KOPT-K1 (cell line): ENCODE data around the gene SEBOX.
"Not testable (repeated sequence)": the region's sequence is repeated elsewhere in the genome, so short reads cannot be mapped to it uniquely, and the experiment has no call there.

Experiments
- H3K27ac ChIP-seq: fragments of 200-600 bp; sonication (generic); 2 replicates; pipeline ENCODE4 v1.5.1; 2016; ENCODE audit warnings: antibody characterized with exemption, mild to moderate bottlenecking, low read depth, low read length; ENCODE audit not compliant: poor library complexity, severe bottlenecking
- H3K36me3 ChIP-seq: fragments of 200-600 bp; sonication (generic); 2 replicates; pipeline ENCODE4 v1.5.1; 2017; ENCODE audit warnings: antibody characterized with exemption, mild to moderate bottlenecking, low read length, moderate library complexity; ENCODE audit not compliant: insufficient read depth
- H3K9me3 ChIP-seq: fragments of 200-600 bp; sonication (generic); 2 replicates; pipeline ENCODE4 v1.5.1; 2017; ENCODE audit warnings: antibody characterized with exemption, low read length, mild to moderate bottlenecking; ENCODE audit not compliant: insufficient read depth, poor library complexity, severe bottlenecking

SEBOX gene

DNA sequence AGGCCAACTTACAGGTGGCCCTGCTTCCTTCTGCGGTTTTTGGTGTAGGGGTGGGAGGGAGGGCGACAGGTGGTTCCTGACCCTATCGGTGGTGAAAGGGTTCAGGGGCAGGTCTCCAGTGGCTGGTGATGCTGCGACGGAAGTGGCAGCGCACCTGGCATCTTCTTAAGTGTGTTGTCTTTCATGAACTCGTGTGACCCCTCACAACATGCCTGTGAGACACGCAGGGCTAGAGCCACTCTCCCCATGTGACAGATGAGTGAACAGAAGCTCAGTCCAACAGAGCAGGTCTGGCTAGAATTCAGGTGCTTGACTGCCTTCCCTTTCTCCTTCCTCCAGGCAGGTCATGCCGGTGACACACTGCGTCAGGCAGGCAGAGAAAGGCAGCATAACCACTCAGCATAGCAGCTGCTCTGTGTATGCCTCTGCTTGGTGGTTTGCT lies 21.5 kb downstream of the SEBOX start:
- no peaks in the 10 kb centered on the region for H3K9me3 ChIP-seq
- peak overlapping the region; percentile 51 for H3K27ac ChIP-seq
- H3K36me3 ChIP-seq = peaks cover 68% of the 10 kb centered on the region

GRCh38 chr17:28342313-28342712 lies 22.7 kb downstream of the SEBOX start:
- Histone ChIP-seq H3K36me3 (peaks cover 56% of the 10 kb centered on the region), H3K27ac (no peak overlapping the region), H3K9me3 (no peaks in the 10 kb centered on the region)

DNA sequence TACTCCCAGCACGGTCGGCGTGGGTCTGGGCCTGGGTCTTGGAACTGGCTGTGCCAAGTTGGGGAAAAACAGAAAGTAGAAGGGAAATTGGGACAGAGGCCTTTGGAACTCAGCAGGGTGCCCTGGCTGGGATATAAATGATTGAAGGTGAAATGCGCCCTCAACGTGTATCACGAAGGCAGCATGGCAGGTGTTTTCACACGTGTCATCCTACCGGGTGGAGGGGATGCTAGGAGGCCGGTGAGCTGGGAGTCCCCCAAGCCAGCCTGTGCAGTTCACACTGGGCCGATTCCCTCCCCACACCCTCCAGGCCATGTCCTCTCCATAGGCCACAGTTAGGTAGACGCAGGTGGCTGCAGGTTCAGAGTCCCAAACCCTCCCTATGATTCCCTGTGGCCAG lies 23.5 kb downstream of the SEBOX start:
- H3K27ac ChIP-seq = no peak overlapping the region
- no peaks in the 10 kb centered on the region for H3K9me3 ChIP-seq
- H3K36me3 ChIP-seq = peaks cover 48% of the 10 kb centered on the region

DNA sequence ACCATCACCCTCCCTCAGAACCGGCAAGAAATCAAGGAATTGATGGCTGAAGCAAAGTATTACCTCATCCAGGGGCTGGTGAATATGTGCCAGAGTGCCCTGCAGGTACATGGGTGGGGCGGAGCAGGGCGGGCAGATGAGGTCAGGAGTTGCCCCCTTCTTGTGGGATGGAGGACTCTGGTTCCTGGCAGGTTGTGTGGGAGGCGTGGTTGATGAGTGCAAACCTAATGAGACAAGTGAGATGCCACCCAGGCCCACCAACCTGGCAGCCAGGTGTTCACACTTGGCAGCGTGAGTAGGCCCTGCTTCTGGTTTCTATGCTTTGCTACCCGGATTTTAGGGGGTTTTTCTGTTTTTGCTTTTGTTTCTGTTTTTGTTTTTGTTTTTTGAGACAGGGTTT lies 24.6 kb downstream of the SEBOX start:
- no peak overlapping the region for H3K27ac ChIP-seq
- peaks cover 36% of the 10 kb centered on the region for H3K36me3 ChIP-seq
- no peaks in the 10 kb centered on the region for H3K9me3 ChIP-seq

DNA sequence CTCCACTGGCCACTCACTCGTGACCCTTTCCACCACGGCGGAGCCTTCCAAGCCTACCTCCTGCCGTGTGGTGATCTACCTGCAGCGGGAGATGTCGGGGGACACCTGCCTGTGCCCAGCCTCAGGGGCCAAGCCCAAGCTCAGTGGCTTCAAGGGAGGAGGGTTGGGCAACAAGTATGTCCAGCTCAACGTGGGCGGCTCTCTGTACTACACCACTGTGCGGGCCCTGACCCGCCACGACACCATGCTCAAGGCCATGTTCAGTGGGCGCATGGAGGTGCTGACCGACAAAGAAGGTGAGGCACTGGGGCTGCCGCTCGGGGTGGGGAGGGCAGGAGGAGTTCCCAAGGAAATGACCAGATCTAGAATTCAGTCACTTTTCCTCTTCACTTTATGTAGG lies 25.6 kb downstream of the SEBOX start:
- no peaks in the 10 kb centered on the region for H3K9me3 ChIP-seq
- peaks cover 27% of the 10 kb centered on the region for H3K36me3 ChIP-seq
- H3K27ac ChIP-seq = no peak overlapping the region

GRCh38 chr17:28338769-28339212 lies 26.2 kb downstream of the SEBOX start:
- H3K9me3 ChIP-seq, H3K27ac ChIP-seq: not testable (repeated sequence)
- H3K36me3 ChIP-seq = peaks cover 22% of the 10 kb centered on the region

DNA sequence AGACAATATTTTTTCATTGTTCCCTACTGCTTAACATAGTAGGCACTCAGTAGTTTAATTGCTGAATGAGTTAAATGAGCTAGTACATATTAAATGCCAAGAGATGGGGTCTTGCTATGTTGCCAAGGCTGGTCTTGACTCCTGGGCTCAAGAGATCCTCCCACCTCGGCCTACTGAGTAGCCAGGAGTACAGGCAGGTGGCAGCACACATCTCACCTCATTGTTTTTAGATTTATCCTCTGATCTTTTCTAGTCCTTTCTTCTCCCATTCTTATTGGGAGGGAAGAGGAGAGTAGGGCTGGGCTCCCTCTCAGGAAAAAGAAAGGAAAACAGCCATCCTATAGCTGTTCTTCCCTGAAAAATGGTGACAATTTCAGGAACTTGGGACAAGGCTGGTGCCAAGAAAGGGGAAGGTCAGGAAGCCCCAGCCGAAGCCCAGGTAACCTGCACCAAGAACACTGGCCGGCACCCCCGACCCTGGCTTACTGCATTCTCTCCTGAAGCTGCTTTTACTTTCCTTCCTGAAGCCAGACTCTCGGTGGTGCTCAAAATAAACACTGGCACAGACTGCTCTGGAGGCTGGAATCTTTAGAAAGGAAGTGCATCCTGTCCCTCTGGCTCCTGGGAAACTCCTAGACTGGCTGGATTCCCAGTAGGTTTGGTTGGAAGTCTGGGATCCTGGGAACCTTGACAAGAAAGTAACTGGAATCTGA lies 26.8 kb downstream of the SEBOX start:
- Histone ChIP-seq H3K36me3 (peaks cover 22% of the 10 kb centered on the region), H3K27ac (no peak overlapping the region)

GRCh38 chr17:28335959-28336871 lies 28.8 kb downstream of the SEBOX start:
- Histone ChIP-seq H3K9me3 (no peaks in the 10 kb centered on the region), H3K27ac (peak overlapping the region; percentile 57), H3K36me3 (peaks cover 10% of the 10 kb centered on the region)

More for the DNA sequence above, 26.8 kb downstream of the SEBOX start:
- H3K9me3 ChIP-seq = no peaks in the 10 kb centered on the region

GRCh38 chr17:28335201-28335958 lies 29.6 kb downstream of the SEBOX start, which contains the start of the genes IFT20 and TNFAIP1:
TSS of gene IFT20 (minus strand) at chr17:28335472. CDS start at chr17:28331985, 3,487 bp downstream.
TSS of gene TNFAIP1 (plus strand) at chr17:28335761. CDS start at chr17:28339522, 3,761 bp downstream.
- peaks cover 13% of the 10 kb centered on the region; the same call in 1 of the 2 replicates for H3K36me3 ChIP-seq
- H3K27ac ChIP-seq = peak within 1 kb of the TSS; percentile 57
- H3K9me3 ChIP-seq = no peaks in the 10 kb centered on the region

DNA sequence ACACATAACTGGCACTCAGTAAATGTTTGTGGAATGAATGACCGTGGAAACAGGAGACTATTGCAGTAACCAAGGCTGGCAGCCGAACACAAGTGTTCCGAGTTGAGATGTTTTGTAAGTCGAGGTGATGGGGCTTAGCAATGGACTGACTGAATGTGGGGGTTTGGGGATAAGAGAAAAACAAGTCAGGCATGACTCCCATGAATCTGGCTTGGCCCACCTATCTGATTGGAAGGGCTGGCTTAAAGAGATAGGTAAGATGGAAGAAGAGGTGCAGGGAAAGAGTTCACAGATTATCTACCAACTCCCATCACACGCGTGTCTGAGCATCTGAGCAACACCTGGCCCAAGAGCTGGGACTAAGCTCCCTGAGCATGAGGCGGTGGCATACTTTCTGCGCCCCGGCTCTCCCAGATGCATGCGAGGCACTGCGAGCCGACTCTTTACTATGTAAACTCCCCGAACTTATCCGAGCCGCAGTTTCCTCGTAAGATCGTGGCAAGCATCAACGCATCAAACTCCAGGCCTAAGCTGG lies 30.3 kb downstream of the SEBOX start:
- H3K9me3 ChIP-seq = no peaks in the 10 kb centered on the region
- H3K27ac ChIP-seq = peak overlapping the region; percentile 30
- peaks cover 16% of the 10 kb centered on the region; the same call in 1 of the 2 replicates for H3K36me3 ChIP-seq

- no peak overlapping the region for H3K27ac ChIP-seq
- H3K36me3 ChIP-seq = peaks cover 20% of the 10 kb centered on the region
- no peaks in the 10 kb centered on the region for H3K9me3 ChIP-seq
Observed at GRCh38 chr17:28334171-28334570, 30.8 kb downstream of the SEBOX start.

DNA sequence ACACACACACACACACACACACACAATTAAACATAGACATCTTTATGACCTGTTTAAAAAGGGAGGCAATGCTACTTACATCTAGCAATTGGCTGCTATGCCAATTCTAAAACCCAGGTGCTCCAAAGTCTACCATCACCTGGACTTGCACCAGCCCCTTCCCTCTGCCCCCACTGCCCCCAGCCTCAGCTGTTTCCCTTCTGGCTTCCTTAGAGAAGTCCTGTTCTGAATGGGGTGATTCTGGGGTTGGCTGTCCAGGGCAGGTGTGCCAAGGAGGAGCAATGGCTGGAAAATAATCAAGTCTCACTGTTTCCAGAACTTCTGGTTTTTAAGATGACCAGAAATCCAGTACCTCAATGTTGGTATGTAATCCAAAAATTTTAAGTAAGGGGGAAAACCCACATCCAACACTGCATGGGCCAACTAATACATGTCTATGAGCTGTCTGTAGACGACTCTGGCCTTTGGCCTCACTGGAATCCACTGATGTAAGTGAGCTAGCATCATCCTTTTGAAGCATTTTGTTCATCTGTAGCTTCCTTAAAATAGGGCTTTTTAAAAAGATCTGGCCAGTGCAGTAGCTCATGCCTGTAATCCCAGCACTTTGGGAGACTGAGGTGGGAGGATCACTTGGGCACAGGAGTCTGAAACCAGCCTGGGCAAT lies 31.8 kb downstream of the SEBOX start:
- Histone ChIP-seq H3K27ac (no peak overlapping the region), H3K36me3 (peaks cover 30% of the 10 kb centered on the region), H3K9me3 (no peaks in the 10 kb centered on the region)

DNA sequence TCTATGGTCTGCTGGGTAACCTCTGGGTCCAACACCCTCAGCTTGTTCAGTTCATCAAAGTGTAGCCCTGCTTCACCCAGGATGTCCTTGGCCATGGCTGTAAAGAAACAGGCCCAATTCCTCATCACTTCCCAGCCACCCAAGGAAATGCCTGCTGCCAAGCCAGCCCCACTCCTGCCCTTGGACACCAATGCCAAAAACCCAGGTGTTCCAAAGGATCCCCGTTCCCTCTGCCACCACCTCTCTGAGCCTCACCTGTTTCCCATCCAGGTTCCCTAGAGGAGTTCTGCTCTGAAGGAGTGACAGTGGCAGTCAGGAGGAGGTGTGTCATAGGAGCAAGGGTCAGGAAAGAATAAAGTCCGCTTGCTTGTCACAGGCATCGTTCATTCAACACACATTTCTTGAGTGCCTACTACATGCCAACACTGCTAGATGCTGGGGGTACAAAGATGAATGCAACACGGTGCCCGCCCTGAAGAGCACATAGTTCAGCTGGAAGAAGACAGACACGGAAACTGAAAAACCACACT lies 33.0 kb downstream of the SEBOX start:
- Histone ChIP-seq H3K36me3 (peaks cover 42% of the 10 kb centered on the region), H3K27ac (no peak overlapping the region), H3K9me3 (no peaks in the 10 kb centered on the region)

DNA sequence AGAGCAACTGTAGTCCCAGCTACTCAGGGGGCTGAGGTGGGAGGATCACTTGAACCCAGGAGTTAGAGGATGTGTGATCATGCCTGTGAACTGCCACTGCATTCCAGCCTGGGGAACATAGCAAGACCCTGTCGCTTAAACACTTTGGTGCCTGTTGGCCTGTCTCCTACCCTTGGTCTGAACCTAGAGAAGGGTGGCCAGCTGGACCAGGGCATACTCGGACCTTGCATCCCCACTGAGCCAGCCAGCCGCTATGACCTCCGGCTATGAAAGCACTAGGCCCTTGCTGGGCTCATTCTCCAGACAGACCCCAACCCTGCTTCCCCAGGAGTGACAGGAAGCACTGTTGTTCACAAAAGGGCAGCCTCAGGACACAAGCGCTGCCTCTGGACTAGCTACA lies 34.3 kb downstream of the SEBOX start:
- Histone ChIP-seq H3K36me3 (peaks cover 55% of the 10 kb centered on the region), H3K9me3 (no peaks in the 10 kb centered on the region), H3K27ac (no peak overlapping the region)
